NCI-H146 treated with DMSO at 0.1 percent for 48 hours (cell line): ENCODE results near the gene ERCC3.
A peak's percentile ranks its signal among the peaks of the same experiment; 100 is the strongest.

Experiments used
- DNase-seq: peaks from one replicate; lab custom pipeline; 2025; ENCODE audit not compliant: unreplicated experiment; lab: John Stamatoyannopoulos, UW

The ERCC3 gene

GRCh38 chr2:127293748-127294562 lies at the start of gene ERCC3:
ERCC3 (minus strand) TSS chr2:127294144; CDS start chr2:127294081, 63 bp downstream.
- DNase-seq = peak; percentile 89

- no peak for DNase-seq
These were observed 49.3 kb upstream of the ERCC3 start for GRCh38 chr2:127343277-127343676.

GRCh38 chr2:127342101-127342500 lies 48.2 kb upstream of the ERCC3 start:
- DNase-seq = no peak

GRCh38 chr2:127332335-127332734 lies 38.4 kb upstream of the ERCC3 start:
- no peak for DNase-seq

- DNase-seq = no peak
These were observed 36.8 kb upstream of the ERCC3 start for GRCh38 chr2:127330753-127331152.

GRCh38 chr2:127326289-127326945 lies 32.5 kb upstream of the ERCC3 start:
- DNase-seq = no peak

- peak; percentile 6 for DNase-seq
These were observed 30.7 kb upstream of the ERCC3 start for GRCh38 chr2:127324635-127325034.

GRCh38 chr2:127321303-127321702 lies 27.4 kb upstream of the ERCC3 start:
- DNase-seq = no peak

- DNase-seq = no peak
These were observed 26.8 kb upstream of the ERCC3 start for GRCh38 chr2:127320586-127321275.

GRCh38 chr2:127320067-127320466 lies 26.1 kb upstream of the ERCC3 start:
- DNase-seq = no peak

GRCh38 chr2:127314193-127314988 lies 20.4 kb upstream of the ERCC3 start:
- no peak for DNase-seq

GRCh38 chr2:127313406-127313805 lies 19.5 kb upstream of the ERCC3 start:
- no peak for DNase-seq

- DNase-seq = no peak
These were observed 17.0 kb upstream of the ERCC3 start for GRCh38 chr2:127310980-127311379.

GRCh38 chr2:127309468-127309867 lies 15.5 kb upstream of the ERCC3 start:
- no peak for DNase-seq

- no peak for DNase-seq
These were observed 14.7 kb upstream of the ERCC3 start for GRCh38 chr2:127308586-127309138.

GRCh38 chr2:127305990-127306585 lies 12.1 kb upstream of the ERCC3 start:
- DNase-seq = no peak

GRCh38 chr2:127302168-127302567 lies 8.2 kb upstream of the ERCC3 start:
- no peak for DNase-seq

- no peak for DNase-seq
These were observed 577 bp downstream of the ERCC3 start for GRCh38 chr2:127293386-127293747.

GRCh38 chr2:127288274-127288673 lies 5.7 kb downstream of the ERCC3 start:
- no peak for DNase-seq

- DNase-seq = no peak
These were observed 10.7 kb downstream of the ERCC3 start for GRCh38 chr2:127283275-127283674.
